GM21717 (cell line): ENCODE results near the gene ENPP3.
"Not testable (repeated sequence)": the region's sequence is repeated elsewhere in the genome, so short reads cannot be mapped to it uniquely, and the experiment has no call there.

ENCODE experiments used
- ATAC-seq: cut with Tn5 transposase; IDR thresholded peaks from one replicate; pipeline ENCODE4 v1.9.1; 2021; ENCODE audit warnings: mild to moderate bottlenecking, moderate library complexity; ENCODE audit not compliant: unreplicated experiment

The ENPP3 gene

GRCh38 chr6:131733376-131734016 is 96.4 kb downstream of the ENPP3 start:
- ATAC-seq = no peak

- no peak for ATAC-seq
These were observed 99.0 kb downstream of the ENPP3 start for GRCh38 chr6:131736003-131736596.

- ATAC-seq = no peak
These were observed 99.7 kb downstream of the ENPP3 start for GRCh38 chr6:131736811-131737210.

- no peak for ATAC-seq
These were observed 102.0 kb downstream of the ENPP3 start for GRCh38 chr6:131739136-131739535.

- ATAC-seq = no peak
These were observed 103.1 kb downstream of the ENPP3 start for GRCh38 chr6:131740161-131740560.

GRCh38 chr6:131741688-131742393 is 104.7 kb downstream of the ENPP3 start:
- no peak for ATAC-seq

- no peak for ATAC-seq
These were observed 107.6 kb downstream of the ENPP3 start for GRCh38 chr6:131744432-131745287.

- no peak for ATAC-seq
These were observed 108.4 kb downstream of the ENPP3 start for GRCh38 chr6:131745476-131745875.

- ATAC-seq = no peak
These were observed 110.8 kb downstream of the ENPP3 start for GRCh38 chr6:131747821-131748353.

- ATAC-seq = no peak
These were observed 111.9 kb downstream of the ENPP3 start for GRCh38 chr6:131749023-131749422.

- not testable (repeated sequence) for ATAC-seq
These were observed 114.1 kb downstream of the ENPP3 start for GRCh38 chr6:131751012-131751715.

GRCh38 chr6:131754088-131754487 is 117.0 kb downstream of the ENPP3 start:
- no peak for ATAC-seq

- ATAC-seq = no peak
These were observed 117.8 kb downstream of the ENPP3 start for GRCh38 chr6:131754715-131755567.

- no peak for ATAC-seq
These were observed 118.5 kb downstream of the ENPP3 start for GRCh38 chr6:131755597-131755996.

- no peak for ATAC-seq
These were observed 118.9 kb downstream of the ENPP3 start for GRCh38 chr6:131756039-131756438.

- no peak for ATAC-seq
These were observed 121.8 kb downstream of the ENPP3 start for GRCh38 chr6:131758920-131759319.

- ATAC-seq = no peak
These were observed 124.1 kb downstream of the ENPP3 start for GRCh38 chr6:131761060-131761761.

GRCh38 chr6:131761762-131762067 is 124.6 kb downstream of the ENPP3 start:
- ATAC-seq = no peak

- no peak for ATAC-seq
These were observed 125.9 kb downstream of the ENPP3 start for GRCh38 chr6:131762984-131763383.
